GM12878 (cell line): Measurements from ENCODE around the gene ABHD13. TPM values are rescaled to one million over a fixed set of nuclear protein-coding genes. Genes with fewer than 3 reads are reported as not detected.
A peak's percentile ranks its signal among the peaks of the same experiment; 100 is the strongest.

Experiments
- ATAC-seq: fragments of 200-7000 bp; cut with Tn5 transposase; 3 replicates; pipeline ENCODE4 v1.9.1; 2020; ENCODE audit warnings: mild to moderate bottlenecking, moderate library complexity
- BruUV-seq: library from RNA; stranded (reverse); fragments of 400-500 nt; replicated peaks from 2 replicates; lab custom pipeline; 2021; lab: Mats Ljungman, UMichigan
- CTCF ChIA-PET: fragments of 300-600 bp; sonication (Branson Sonifier 250); formaldehyde crosslinking; extraction: SDS; loops from one replicate; lab custom pipeline; 2021; ENCODE audit warnings: inconsistent platforms; lab: Yijun Ruan, JAX
- POLR2A ChIA-PET: fragments of 350-600 bp; formaldehyde crosslinking; extraction: SDS; loops from one replicate; lab custom pipeline; 2021; ENCODE audit warnings: inconsistent platforms; lab: Charles Lee
- RAD21 ChIA-PET: fragments of 300-600 bp; sonication (Branson Sonifier 250); formaldehyde crosslinking; loops from one replicate; lab custom pipeline; 2023; ENCODE audit warnings: antibody characterized with exemption; ENCODE audit not compliant: unreplicated experiment; lab: Charles Lee
- SMC1A ChIA-PET: fragments of 300-600 bp; sonication (Branson Sonifier 250); formaldehyde crosslinking; loops from one replicate; lab custom pipeline; 2023; ENCODE audit not compliant: unreplicated experiment, uncharacterized antibody; lab: Charles Lee
- DNase-seq: peaks from one replicate; pipeline ENCODE4 v3.0.0-alpha.2; 2011; ENCODE audit warnings: low read depth, low spot score
- FAIRE-seq: peaks from 3 replicates; lab custom pipeline; 2011; peaks lifted over from hg19 to GRCh38; lab: Jason Lieb, UNC
- H2AFZ ChIP-seq: 2 replicates; pipeline ENCODE4 v1.6.0; 2011; ENCODE audit warnings: low read depth, low read length, control low read depth; ENCODE audit not compliant: control insufficient read depth
- H3K27ac ChIP-seq: 2 replicates; pipeline ENCODE4 v1.5.1; 2011; ENCODE audit warnings: control low read depth; ENCODE audit not compliant: control insufficient read depth, insufficient read depth
- H3K27me3 ChIP-seq, 2 experiments: replicated peaks in 1 of 2; 2 replicates each; pipeline versions ENCODE4 v1.6.0 to v1.6.1; 2011; ENCODE audit warnings: low read length in 1 of 2; ENCODE audit not compliant: control insufficient read depth in 2 of 2, insufficient read depth in 2 of 2
- H3K36me3 ChIP-seq, 2 experiments: 2 replicates each; pipeline ENCODE4 v1.5.1; 2011; ENCODE audit warnings: low read length in 1 of 2; ENCODE audit not compliant: control insufficient read depth in 2 of 2, insufficient read depth in 2 of 2
- H3K4me1 ChIP-seq: 2 replicates; pipeline ENCODE4 v1.6.1; 2011; ENCODE audit warnings: mild to moderate bottlenecking, low read length, moderate library complexity, mixed read lengths; ENCODE audit not compliant: control insufficient read depth, insufficient read depth
- H3K4me2 ChIP-seq: 2 replicates; pipeline ENCODE4 v1.6.0; 2011; ENCODE audit warnings: control low read depth; ENCODE audit not compliant: control insufficient read depth, insufficient read depth
- H3K4me3 ChIP-seq: fragments of 200-600 bp; sonication (generic); 2 replicates; pipeline ENCODE4 v1.5.1; 2016
- H3K79me2 ChIP-seq: 2 replicates; pipeline ENCODE4 v1.6.0; 2011; ENCODE audit warnings: low read length; ENCODE audit not compliant: control insufficient read depth, insufficient read depth
- H3K9ac ChIP-seq: 2 replicates; pipeline ENCODE4 v1.8.0; 2011; ENCODE audit warnings: low read length, control low read depth, mixed read lengths; ENCODE audit not compliant: control insufficient read depth, insufficient read depth
- H3K9me3 ChIP-seq: replicated peaks from 3 replicates; pipeline ENCODE4 v1.5.1; 2011; ENCODE audit warnings: mild to moderate bottlenecking, low read length; ENCODE audit not compliant: control insufficient read depth, insufficient read depth
- H4K20me1 ChIP-seq: 2 replicates; pipeline ENCODE4 v1.6.0; 2011; ENCODE audit not compliant: control insufficient read depth, insufficient read depth
- GABPA ChIP-seq: IDR thresholded peaks from 2 replicates; pipeline ENCODE4 v1.6.1; 2014; ENCODE audit warnings: antibody characterized with exemption, low read depth, mild to moderate bottlenecking, inconsistent platforms
- MTA2 ChIP-seq: fragments of 450-650 bp; IDR thresholded peaks from 2 replicates; pipeline ENCODE4 v1.6.1; 2016; ENCODE audit warnings: low read depth, mild to moderate bottlenecking, moderate library complexity
- NFYB ChIP-seq: IDR thresholded peaks from 2 replicates; pipeline ENCODE4 v1.6.1; 2011; ENCODE audit warnings: low read depth, mild to moderate bottlenecking, low read length, improper control_type of control experiment, moderate library complexity; ENCODE audit not compliant: insufficient read depth
- POLR2AphosphoS2 ChIP-seq: IDR thresholded peaks from 2 replicates; pipeline ENCODE4 v1.6.1; 2011; ENCODE audit warnings: low read depth, mild to moderate bottlenecking, low read length, improper control_type of control experiment, moderate library complexity
- SIN3A ChIP-seq: IDR thresholded peaks from 2 replicates; pipeline ENCODE4 v1.6.1; 2012; ENCODE audit warnings: low read depth, low read length, improper control_type of control experiment
- SUZ12 ChIP-seq: fragments of 200-600 bp; sonication (generic); IDR thresholded peaks from one replicate; pipeline ENCODE4 v1.6.1; 2018; ENCODE audit warnings: antibody characterized with exemption, mild to moderate bottlenecking; ENCODE audit not compliant: unreplicated experiment
- WGBS: methylation state at CpG from one replicate; pipeline ENCODE4 v1.1.6; 2016; ENCODE audit warnings: low lambda C conversion rate; ENCODE audit not compliant: insufficient replicate concordance, insufficient coverage; ENCODE audit errors: missing lambda C conversion rate; 5-methylcytosine and 5-hydroxymethylcytosine counted together
- in situ Hi-C: fragments of 300-500 bp; cut with MboI; formaldehyde crosslinking; loops from 9 replicates; pipeline ENCODE4 v1.14.3; 2018; ENCODE audit warnings: mixed read lengths
- intact Hi-C: fragments of 100-400 bp; cut with micrococcal nuclease; formaldehyde crosslinking; loops from one replicate; pipeline ENCODE4 v1.14.2; 2022; ENCODE audit not compliant: unreplicated experiment
- polyA plus RNA-seq, 11 experiments: library from polyadenylated mRNA; depleted of rRNA in 4 of 11; unstranded in 6 of 11; stranded (reverse) in 5 of 11; fragments of >200 nt; fragmentation: Nextera tagmentation in 4 of 11; fragmentation: Illumina TruSeq in 1 of 11; extraction: Ambion mirVana in 4 of 11; extraction: Trizol in 1 of 11; gene quantifications; 1 replicate in 1 of 11; 2 replicates in 10 of 11; pipeline versions ENCODE4 v1.2.1 to v1.2.3, GENCODE V29; 2011 to 2016; ENCODE audit warnings: inconsistent platforms in 2 of 11, missing spikeins in 2 of 11, low read depth in 1 of 11
- total RNA-seq, 4 experiments: library from RNA; depleted of rRNA in 3 of 4; stranded (reverse); fragments of >200 nt in 3 of 4; fragmentation: Illumina TruSeq in 1 of 4; extraction: Trizol in 1 of 4; gene quantifications; 2 replicates each; pipeline versions ENCODE4 v1.2.1 to v1.2.3, GENCODE V29; 2013 to 2021
- TF ChIP-seq, protein P1 (sequence below): fragments of 450-650 bp; IDR thresholded peaks from 2 replicates; pipeline ENCODE4 v1.6.1; 2016; ENCODE audit warnings: mild to moderate bottlenecking

ABHD13 gene
- total and polyA plus RNA-seq, 10 of the 15 experiments (the other 5 are each of a cell fraction or from before 2014, with no cell fraction given): 3.2 to 10.7 (median 6.5) TPM

DNA sequence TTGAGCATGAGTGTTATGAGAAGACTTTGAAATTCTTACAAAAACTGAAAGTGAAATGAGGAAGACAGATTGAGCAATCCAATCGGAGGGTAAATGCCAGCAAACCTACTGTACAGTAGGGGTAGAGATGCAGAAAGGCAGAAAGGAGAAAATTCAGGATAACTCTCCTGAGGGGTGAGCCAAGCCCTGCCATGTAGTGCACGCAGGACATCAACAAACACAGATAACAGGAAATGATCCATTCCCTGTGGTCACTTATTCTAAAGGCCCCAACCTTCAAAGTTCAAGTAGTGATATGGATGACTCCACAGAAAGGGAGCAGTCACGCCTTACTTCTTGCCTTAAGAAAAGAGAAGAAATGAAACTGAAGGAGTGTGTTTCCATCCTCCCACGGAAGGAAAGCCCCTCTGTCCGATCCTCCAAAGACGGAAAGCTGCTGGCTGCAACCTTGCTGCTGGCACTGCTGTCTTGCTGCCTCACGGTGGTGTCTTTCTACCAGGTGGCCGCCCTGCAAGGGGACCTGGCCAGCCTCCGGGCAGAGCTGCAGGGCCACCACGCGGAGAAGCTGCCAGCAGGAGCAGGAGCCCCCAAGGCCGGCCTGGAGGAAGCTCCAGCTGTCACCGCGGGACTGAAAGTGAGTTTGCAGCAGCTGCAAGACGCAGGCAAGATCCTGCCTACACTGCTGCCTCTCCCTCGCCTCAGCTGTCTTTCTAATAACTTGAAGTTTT lies 51.6 kb downstream of the ABHD13 start, which contains the start of gene TNFSF13B (continued):
- TF ChIP-seq, protein P1, sequence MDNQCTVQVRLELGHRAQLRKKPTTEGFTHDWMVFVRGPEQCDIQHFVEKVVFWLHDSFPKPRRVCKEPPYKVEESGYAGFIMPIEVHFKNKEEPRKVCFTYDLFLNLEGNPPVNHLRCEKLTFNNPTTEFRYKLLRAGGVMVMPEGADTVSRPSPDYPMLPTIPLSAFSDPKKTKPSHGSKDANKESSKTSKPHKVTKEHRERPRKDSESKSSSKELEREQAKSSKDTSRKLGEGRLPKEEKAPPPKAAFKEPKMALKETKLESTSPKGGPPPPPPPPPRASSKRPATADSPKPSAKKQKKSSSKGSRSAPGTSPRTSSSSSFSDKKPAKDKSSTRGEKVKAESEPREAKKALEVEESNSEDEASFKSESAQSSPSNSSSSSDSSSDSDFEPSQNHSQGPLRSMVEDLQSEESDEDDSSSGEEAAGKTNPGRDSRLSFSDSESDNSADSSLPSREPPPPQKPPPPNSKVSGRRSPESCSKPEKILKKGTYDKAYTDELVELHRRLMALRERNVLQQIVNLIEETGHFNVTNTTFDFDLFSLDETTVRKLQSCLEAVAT: peak; percentile 78; the same call in 1 of the 2 replicates
- peak; percentile 56; the same call in 1 of the 2 replicates for TF ChIP-seq MTA2
- no peak for TF ChIP-seq POLR2AphosphoS2
- TF ChIP-seq GABPA: no peak
- TF ChIP-seq SIN3A: 0 out of 2 replicates have a peak, but pooled peaks have one; percentile 41

DNA sequence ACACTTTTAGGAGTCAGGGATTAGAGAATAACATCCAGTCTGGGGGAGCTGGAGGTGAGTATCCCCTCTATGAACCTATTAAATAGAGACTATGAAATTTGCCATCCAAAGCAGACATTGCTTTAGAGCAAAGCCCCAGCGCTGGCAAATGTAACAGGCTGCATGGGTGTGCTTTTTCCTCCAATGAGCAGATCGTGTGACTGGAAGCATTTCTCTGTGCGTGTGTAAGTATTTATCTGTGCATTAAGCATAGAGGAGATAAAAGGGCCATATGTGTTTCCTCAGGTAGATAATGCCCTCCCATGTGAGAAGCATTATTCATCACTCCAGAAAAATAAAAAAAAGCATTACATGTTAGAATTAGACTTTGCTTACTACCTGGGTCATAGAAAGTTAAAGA lies 52.2 kb downstream of the ABHD13 start:
- ChIA-PET POLR2A (no interaction called here), SMC1A (interaction anchor here (0.7 to 4.1 kb wide), 12 partner anchors 16 to 305 kb away, joined by 3 to 19 read pairs (median 5); no protein-coding TSS in a partner anchor), CTCF (interaction anchor here (0.6 to 2.1 kb wide), 15 partner anchors 16 to 628 kb away, joined by 3 to 12 read pairs (median 4); no protein-coding TSS in a partner anchor), RAD21 (interaction anchor here (0.7 to 1.1 kb wide), 5 partner anchors 21 to 55 kb away, joined by 3 to 5 read pairs (median 4); partner anchors contain the start of gene LIG4)
- Histone ChIP-seq H3K4me2 (peak overlapping the region; percentile 88), H3K79me2 (peaks cover 1% of the 10 kb centered on the region), H2AFZ (peak overlapping the region; percentile 91), H3K9me3 (no peaks in the 10 kb centered on the region), H3K27me3 (no peaks in the 10 kb centered on the region), H3K27ac (peak overlapping the region; percentile 81), H3K4me3 (peak overlapping the region; percentile 84), H3K9ac (peak overlapping the region; percentile 63), H3K4me1 (peaks cover 14% of the 10 kb centered on the region), H3K36me3 (no peaks in the 10 kb centered on the region), H4K20me1 (no peaks in the 10 kb centered on the region)
- TF ChIP-seq SUZ12 (no peak), NFYB (peak; percentile 35; the same call in 1 of the 2 replicates)
- ATAC-seq (peak; percentile 25), FAIRE-seq (no peak), DNase-seq (no peak)
- intact Hi-C loops: no loop called here
- no TSS peak for BruUV-seq
- in situ Hi-C loops: no loop called here
- WGBS: 15% methylated on average over 3 of the region's 3 CpGs
